ENCODE results near the gene PIP5K1A. TPM values are rescaled to one million over a fixed set of nuclear protein-coding genes. Genes with fewer than 3 reads are reported as not detected.

The PIP5K1A gene
- total and polyA plus RNA-seq, 9 of the 15 experiments (the other 6 are each of a cell fraction or from before 2014, with no cell fraction given) = 1.9 to 42.4 (median 18.8) TPM

GRCh38 chr1:151192047-151192446 lies 6.3 kb upstream of the PIP5K1A start:
- Histone ChIP-seq H3K79me2 (ENCODE audit: control insufficient read depth, insufficient read depth, low read length) (peaks cover 28% of the 10 kb centered on the region), H3K36me3 (ENCODE audit: control insufficient read depth, insufficient read depth, low read length) (no peaks in the 10 kb centered on the region), H3K9ac (ENCODE audit: insufficient read depth in 1 of 2, low read depth in 2 of 2, low read length in 2 of 2) (no peak overlapping the region), H4K20me1 (replicated peaks; ENCODE audit: control insufficient read depth, insufficient read depth, low read length) (no peaks in the 10 kb centered on the region), H3K9me3 (replicated peaks; ENCODE audit: control insufficient read depth, insufficient read depth, low read depth, low read length) (no peaks in the 10 kb centered on the region), H3K4me2 (ENCODE audit: insufficient read depth, low read length) (no peak overlapping the region), H3K4me3 (no peak overlapping the region), H3K27me3 (ENCODE audit: control insufficient read depth in 2 of 2, insufficient read depth in 2 of 2, low read length in 2 of 2) (no peaks in the 10 kb centered on the region), H3K27ac (ENCODE audit: extremely low read depth, low read depth, low read length) (no peak overlapping the region), H2AFZ (ENCODE audit: low read depth, low read length) (no peak overlapping the region), H3K9me1 (ENCODE audit: control insufficient read depth, insufficient read depth, low read length) (no peaks in the 10 kb centered on the region), H3K4me1 (replicated peaks in 1 of 2; ENCODE audit: control insufficient read depth in 2 of 2, insufficient read depth in 2 of 2, low read length in 2 of 2) (peaks cover 10 to 13% of the 10 kb centered on the region in 2 experiments; a peak in 4 of 5 replicates)
- TF ChIP-seq REST (IDR thresholded peaks at IDR 0.05; ENCODE audit: borderline replicate concordance) = no peak
- no peak for TF ChIP-seq REST (CRISPR knock-in tag; IDR thresholded peaks at IDR 0.05; ENCODE audit: low read depth)
- TF ChIP-seq CEBPB (tag; IDR thresholded peaks at IDR 0.05) = peak; percentile 45; the same call in 1 of the 2 replicates
- peak; percentile 63; the same call in 1 of the 2 replicates for TF ChIP-seq CEBPG (CRISPR knock-in tag; IDR thresholded peaks at IDR 0.05)
- no peak; a peak in 1 of 4 replicates for TF ChIP-seq CEBPG (tag; conservative IDR thresholded peaks at IDR 0.05 in 1 of 2, IDR thresholded peaks at IDR 0.05 in 1 of 2)
- peak; percentile 73 for TF ChIP-seq ATF3 (IDR thresholded peaks at IDR 0.05)
- no peak for TF ChIP-seq ATF3 (CRISPR knock-in tag; conservative IDR thresholded peaks at IDR 0.05)
- TF ChIP-seq GATAD2A (IDR thresholded peaks at IDR 0.05) = no peak
- no peak for ATAC-seq
- in situ Hi-C loops (cut with MboI) (no loop called here), intact Hi-C loops (cut with micrococcal nuclease) (loop anchor here (5.0 to 10.0 kb wide), 2 partner anchors 193 to 545 kb away; no protein-coding TSS in a partner anchor)
- no peak for DNase-seq (ENCODE audit: extremely low read depth in 1 of 4, low spot score in 3 of 4)
- FAIRE-seq = no peak
- CTCF ChIA-PET (ENCODE audit: low intra/inter-chr PET ratio) = no interaction called here
- BruUV-seq (replicated peaks) = no TSS peak
- POLR2A ChIA-PET = interaction anchor here (0.8 kb wide), 1 partner anchor 717 kb away, joined by 3 read pairs; the partner anchor contains the start of gene THEM4
- WGBS (ENCODE audit: insufficient coverage, low coverage, missing lambda C conversion rate) = 48% methylated on average over 7 of the region's 7 CpGs

All from K562 (cell line).